Neural cell (in vitro differentiated cells): ENCODE data around the gene RELT.

Experiments
- CTCF ChIP-seq: fragments of 450-650 bp; IDR thresholded peaks from 2 replicates; pipeline ENCODE4 v1.5.1; 2014; ENCODE audit warnings: antibody characterized with exemption, mild to moderate bottlenecking, moderate library complexity; ENCODE audit not compliant: poor library complexity, severe bottlenecking
- EP300 ChIP-seq: fragments of 450-650 bp; conservative IDR thresholded peaks from 2 replicates; pipeline ENCODE4 v1.6.1; 2014; ENCODE audit warnings: antibody characterized with exemption, mild to moderate bottlenecking, moderate library complexity; ENCODE audit not compliant: poor library complexity, severe bottlenecking
- EZH2 ChIP-seq: fragments of 200-600, 300-800 bp; shearing (Covaris generic), sonication (generic); IDR thresholded peaks from 2 replicates; pipeline ENCODE4 v1.6.1; 2014; ENCODE audit warnings: antibody characterized with exemption, low read length, borderline replicate concordance, mild to moderate bottlenecking; ENCODE audit not compliant: insufficient read depth, poor library complexity, severe bottlenecking
- MXI1 ChIP-seq: fragments of 450-650 bp; conservative IDR thresholded peaks from 2 replicates; pipeline ENCODE4 v1.6.1; 2014; ENCODE audit warnings: antibody characterized with exemption, mild to moderate bottlenecking; ENCODE audit not compliant: poor library complexity, severe bottlenecking
- POLR2AphosphoS5 ChIP-seq: IDR thresholded peaks from 2 replicates; pipeline ENCODE4 v1.6.1; 2012
- RAD21 ChIP-seq: fragments of 450-650 bp; conservative IDR thresholded peaks from 2 replicates; pipeline ENCODE4 v1.6.1; 2014; ENCODE audit warnings: antibody characterized with exemption, mild to moderate bottlenecking, moderate library complexity
- SMC3 ChIP-seq: fragments of 450-650 bp; conservative IDR thresholded peaks from 2 replicates; pipeline ENCODE4 v1.6.1; 2014; ENCODE audit warnings: antibody characterized with exemption, mild to moderate bottlenecking, moderate library complexity; ENCODE audit not compliant: poor library complexity

- no peak for TF ChIP-seq EP300
- no peak for TF ChIP-seq CTCF
- no peak for TF ChIP-seq RAD21
- TF ChIP-seq SMC3, result no peak
- TF ChIP-seq EZH2, result no peak
- no peak for TF ChIP-seq POLR2AphosphoS5
- no peak for TF ChIP-seq MXI1
These were observed 43.0 kb upstream of the RELT start for GRCh38 chr11:73333173-73333572.
